GM21390 (cell line): Measurements from ENCODE around the gene IMPA2.

ENCODE experiments used
- ATAC-seq: cut with Tn5 transposase; IDR thresholded peaks from one replicate; pipeline ENCODE4 v1.9.1; 2021; ENCODE audit not compliant: unreplicated experiment

IMPA2 gene

GRCh38 chr18:12046046-12046750, 64.9 kb downstream of the IMPA2 start:
- no peak for ATAC-seq

- no peak for ATAC-seq
Observed at GRCh38 chr18:12046751-12047335, 65.5 kb downstream of the IMPA2 start.

- ATAC-seq, result no peak
Observed at GRCh38 chr18:12048010-12048826, 66.9 kb downstream of the IMPA2 start.

- ATAC-seq, result no peak
Observed at GRCh38 chr18:12048827-12049175, 67.5 kb downstream of the IMPA2 start.

- peak; percentile 92 for ATAC-seq
Observed at GRCh38 chr18:12049978-12050811, 68.9 kb downstream of the IMPA2 start.

GRCh38 chr18:12052866-12053265, 71.6 kb downstream of the IMPA2 start:
- no peak for ATAC-seq

- no peak for ATAC-seq
Observed at GRCh38 chr18:12053289-12053688, 72.0 kb downstream of the IMPA2 start.

GRCh38 chr18:12056034-12056883, 75.0 kb downstream of the IMPA2 start:
- ATAC-seq, result no peak

- no peak for ATAC-seq
Observed at GRCh38 chr18:12056884-12057402, 75.6 kb downstream of the IMPA2 start.

- no peak for ATAC-seq
Observed at GRCh38 chr18:12057419-12058039, 76.2 kb downstream of the IMPA2 start.

GRCh38 chr18:12059334-12060181, 78.3 kb downstream of the IMPA2 start:
- ATAC-seq, result no peak

GRCh38 chr18:12060182-12060870, 79.0 kb downstream of the IMPA2 start:
- no peak for ATAC-seq

GRCh38 chr18:12061685-12062084, 80.4 kb downstream of the IMPA2 start:
- ATAC-seq, result no peak

- no peak for ATAC-seq
Observed at GRCh38 chr18:12062974-12063373, 81.7 kb downstream of the IMPA2 start.

GRCh38 chr18:12064086-12064763, 82.9 kb downstream of the IMPA2 start:
- no peak for ATAC-seq

GRCh38 chr18:12065397-12065796, 84.1 kb downstream of the IMPA2 start:
- no peak for ATAC-seq

GRCh38 chr18:12066910-12067511, 85.7 kb downstream of the IMPA2 start:
- no peak for ATAC-seq
